Breast epithelium (tissue), 3 donors: Measurements from ENCODE around the gene SUCLG2.

Experiments used
- CTCF ChIP-seq, 3 donors: fragments of 450-650 bp; IDR thresholded peaks; one replicate each; pipeline ENCODE4 v1.5.1; 2016 to 2017; ENCODE audit warnings: antibody characterized with exemption in 3 of 3, mild to moderate bottlenecking in 3 of 3, moderate library complexity in 3 of 3
- POLR2A ChIP-seq: fragments of 450-650 bp; IDR thresholded peaks from one replicate; pipeline ENCODE4 v1.6.1; 2016; ENCODE audit warnings: antibody characterized with exemption, mild to moderate bottlenecking, moderate library complexity
- POLR2AphosphoS5 ChIP-seq, 3 donors: sonication (generic); formaldehyde crosslinking; IDR thresholded peaks; one replicate each; pipeline ENCODE4 v1.6.1; 2017; ENCODE audit warnings: antibody characterized with exemption in 3 of 3

- no peak for TF ChIP-seq CTCF (IDR thresholded peaks at IDR 0.05)
- no peak for TF ChIP-seq POLR2A
- no peak for TF ChIP-seq POLR2AphosphoS5 (IDR thresholded peaks at IDR 0.05)
Observed at GRCh38 chr3:67458896-67459530, 195.4 kb downstream of the SUCLG2 start.
